ENCODE data around the gene ANTXR2.

Gene ANTXR2

DNA sequence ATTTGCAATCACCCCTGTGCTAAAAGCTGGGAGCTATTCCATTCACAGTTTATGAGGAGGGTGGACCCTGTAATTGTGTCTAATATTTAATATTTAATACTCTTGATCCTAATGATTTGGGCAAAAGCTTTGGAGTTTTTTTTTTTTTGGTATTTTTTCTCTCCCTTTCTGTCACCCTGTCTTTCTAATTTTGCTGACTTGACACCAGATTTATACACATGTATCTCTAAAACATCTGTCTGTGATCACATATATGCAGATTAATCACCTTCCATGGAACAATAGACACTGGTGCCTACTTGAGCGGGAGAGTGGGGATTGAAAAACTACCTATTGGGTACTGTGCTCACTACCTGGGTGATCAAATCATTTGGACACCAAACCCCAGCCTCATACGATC lies 18.7 kb upstream of the ANTXR2 start:
- DNase-seq, result no peak

DNA sequence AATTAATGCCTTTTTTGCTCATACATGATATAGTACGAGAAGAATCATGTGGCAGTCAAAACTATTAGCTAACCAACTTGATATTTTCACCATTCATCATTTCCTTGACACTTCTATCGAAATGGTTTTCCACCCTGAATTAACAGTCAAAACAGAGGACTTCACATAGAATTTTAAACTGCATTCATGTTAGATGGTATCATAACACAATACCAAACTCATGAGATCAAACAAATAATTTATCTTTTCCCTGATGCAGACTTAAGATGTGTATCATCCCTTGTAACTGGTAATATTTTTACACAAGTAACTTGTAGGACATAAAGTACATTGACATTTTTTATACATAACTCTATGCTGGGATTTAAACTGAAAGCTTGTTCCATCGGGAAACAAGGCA lies 18.2 kb upstream of the ANTXR2 start:
- no peak for DNase-seq

DNA sequence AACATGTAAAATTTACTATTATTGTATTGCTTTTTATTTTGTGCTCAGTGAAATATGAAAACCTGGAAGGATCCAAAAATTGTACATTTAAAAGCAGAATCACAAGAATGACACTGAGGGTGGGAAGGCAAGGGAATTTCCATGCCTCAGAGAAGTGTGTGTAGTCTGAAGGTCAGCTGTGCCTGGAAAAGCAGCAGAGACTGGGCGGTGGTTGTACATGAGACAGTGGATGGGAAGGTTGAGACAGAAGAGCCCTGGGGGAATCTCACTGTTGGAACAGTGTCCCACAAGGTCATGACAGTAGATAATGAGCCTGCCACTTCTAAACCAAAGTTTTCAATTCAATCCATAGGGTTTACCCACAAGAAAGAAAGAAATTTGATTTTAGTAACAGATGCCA lies 17.1 kb upstream of the ANTXR2 start:
- DNase-seq, result no peak

DNA sequence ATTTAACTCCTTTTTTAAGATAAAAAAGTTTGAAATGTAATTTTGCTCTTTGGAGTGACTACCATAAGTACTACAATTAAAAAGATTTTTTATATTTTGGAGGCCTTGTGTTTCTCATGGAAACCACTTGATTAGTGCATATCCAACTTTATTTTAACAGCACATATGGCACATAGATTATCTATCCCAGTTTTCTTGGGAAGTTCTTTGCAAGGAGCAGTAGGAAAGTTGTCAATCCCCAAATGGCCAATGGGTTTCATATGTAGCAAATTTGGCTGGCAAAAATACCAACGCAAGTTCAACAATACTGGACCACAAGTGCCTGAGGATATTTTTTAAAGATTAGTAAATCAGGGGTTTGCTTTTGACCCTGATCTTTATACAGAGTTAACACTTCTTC lies 15.4 kb upstream of the ANTXR2 start:
- no peak for DNase-seq

DNA sequence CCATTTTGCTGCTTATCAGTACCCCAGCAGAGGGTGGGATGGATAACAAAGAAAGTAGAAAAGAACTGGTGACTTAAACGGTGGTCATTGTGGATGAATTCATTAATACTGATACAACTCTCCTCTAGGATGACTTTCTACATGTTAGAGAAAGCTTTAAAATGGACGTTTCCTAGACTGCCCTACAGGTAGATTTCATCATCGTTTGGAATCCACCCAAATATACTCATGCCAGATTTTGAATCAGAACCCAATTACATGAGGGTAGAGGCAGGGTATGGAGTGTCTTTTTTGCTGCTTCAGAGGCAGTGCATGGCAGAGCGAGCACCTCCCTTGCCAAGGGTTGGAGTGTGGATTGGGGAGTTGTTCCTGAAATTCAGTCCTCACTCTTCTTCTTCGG lies 13.3 kb upstream of the ANTXR2 start:
- DNase-seq, result no peak

DNA sequence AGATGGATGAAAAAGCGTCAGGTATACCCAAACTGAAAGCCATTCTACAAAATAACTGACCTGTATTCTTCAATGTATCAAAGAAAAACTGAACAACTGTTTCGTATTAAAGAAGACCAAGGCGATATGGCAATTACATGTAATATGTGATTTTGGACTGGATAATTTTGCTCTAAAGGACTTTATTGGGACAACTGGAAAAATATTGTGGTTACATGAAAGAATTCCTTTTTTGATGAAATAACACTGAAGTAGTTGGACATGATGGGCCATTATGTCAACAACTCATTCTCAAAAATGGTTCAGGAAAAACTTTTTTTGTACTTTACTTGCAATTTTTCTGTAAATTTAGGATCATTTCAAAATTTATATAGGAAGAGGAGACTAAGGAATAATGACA lies 12.1 kb upstream of the ANTXR2 start:
- no peak for DNase-seq

DNA sequence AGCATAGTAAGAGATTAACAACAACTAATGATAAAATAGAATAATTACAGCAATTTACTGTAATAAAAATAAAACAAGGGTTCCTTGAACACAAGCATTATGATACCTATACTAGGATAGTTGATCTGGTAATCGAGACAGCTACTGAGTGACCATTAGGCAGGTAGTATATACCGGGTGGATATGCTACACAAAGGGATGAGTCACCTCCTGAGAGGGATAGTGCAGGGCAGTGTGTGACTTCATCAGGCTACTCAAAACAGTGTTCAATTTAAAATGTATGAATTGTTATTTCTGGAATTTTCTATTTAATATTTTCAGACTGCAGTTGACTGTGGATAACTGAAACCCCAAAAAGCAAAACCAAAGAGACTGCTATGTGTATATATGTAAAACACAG lies 9.7 kb upstream of the ANTXR2 start:
- DNase-seq, result no peak

DNA sequence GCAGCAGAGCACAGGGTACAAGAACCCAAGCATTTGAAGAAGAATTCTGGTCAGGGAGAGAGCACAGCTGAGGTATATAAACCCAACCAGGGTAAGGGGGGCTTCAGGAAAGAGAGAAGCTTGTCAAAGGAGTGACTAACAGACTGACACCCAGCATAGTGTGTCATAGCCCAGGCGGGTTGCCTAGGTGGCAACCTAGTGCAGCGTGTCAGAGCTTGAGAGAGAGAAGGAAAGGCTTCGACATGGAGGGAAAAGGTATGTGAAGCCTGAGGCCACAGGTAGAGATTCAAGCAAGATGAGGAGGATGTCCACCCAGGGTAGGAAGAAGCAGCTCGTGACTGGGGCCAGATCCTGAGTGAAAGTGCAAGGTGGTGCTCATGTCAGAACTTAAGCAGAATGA lies 8.5 kb upstream of the ANTXR2 start:
- DNase-seq, result no peak

DNA sequence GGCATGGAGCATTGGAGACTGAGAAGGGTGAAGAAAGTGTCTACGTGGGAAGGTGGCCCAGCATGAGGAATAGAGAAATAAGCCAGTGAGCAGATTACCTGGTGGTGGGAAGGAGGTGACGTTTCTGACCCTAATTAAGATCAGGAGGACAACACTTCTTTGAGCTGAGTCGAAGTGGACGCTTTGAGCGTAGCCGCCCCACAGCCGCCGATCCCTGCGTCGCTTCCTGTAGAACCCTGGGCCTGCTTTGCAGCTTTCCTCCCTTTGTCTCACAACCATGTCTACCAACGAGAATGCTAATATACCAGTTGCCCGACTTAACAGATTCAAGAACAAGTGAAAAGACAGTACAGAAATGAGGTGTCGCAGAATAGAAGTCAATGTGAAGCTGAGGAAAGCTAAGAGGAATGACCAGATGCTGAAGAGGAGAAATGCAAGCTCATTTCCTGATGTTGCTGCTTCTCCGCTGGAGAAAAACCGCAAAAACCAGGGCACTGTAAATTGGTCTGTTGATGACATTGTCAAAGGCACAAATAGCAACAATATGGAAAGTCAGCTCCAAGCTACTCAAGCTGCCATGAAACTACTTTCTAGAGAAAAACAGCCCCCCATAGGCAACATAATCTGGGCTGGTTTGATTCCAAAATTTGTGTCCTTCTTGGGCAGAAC lies 6.4 kb upstream of the ANTXR2 start:
- DNase-seq, result no peak

DNA sequence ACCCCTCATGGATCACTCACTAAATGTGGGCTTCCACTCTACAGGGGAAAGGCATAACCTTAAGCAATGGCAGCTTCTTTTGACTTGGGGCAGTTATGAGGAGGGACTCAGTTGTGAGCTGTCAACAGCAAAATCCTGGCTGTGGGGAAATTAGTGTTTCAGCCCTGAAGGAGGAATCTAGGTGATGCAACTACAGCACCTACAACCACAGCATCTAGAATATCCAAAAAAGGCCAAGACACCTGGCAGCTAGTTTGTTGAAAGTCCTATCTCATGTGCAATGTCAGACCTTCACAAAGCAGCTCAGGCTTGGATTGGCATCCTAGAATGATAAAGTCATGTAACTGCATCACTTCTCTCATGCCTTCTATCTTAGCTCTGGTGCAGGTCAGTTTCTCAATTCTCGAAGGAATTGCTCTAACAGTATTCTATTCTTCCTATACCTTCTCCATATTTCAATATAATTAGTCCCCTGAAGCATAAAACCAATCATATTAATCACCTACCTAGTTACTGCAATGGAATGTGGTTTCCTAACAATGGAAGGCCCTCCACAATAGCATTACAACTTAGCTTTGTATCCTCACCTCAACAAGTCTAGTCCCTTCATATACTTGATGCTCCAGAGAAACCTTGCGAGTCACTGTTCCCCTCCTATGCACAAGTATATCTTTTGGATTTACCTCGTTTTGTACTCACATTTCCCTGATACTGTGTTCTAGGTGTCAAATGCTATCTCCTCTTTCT lies 5.5 kb upstream of the ANTXR2 start:
- DNase-seq, result no peak

DNA sequence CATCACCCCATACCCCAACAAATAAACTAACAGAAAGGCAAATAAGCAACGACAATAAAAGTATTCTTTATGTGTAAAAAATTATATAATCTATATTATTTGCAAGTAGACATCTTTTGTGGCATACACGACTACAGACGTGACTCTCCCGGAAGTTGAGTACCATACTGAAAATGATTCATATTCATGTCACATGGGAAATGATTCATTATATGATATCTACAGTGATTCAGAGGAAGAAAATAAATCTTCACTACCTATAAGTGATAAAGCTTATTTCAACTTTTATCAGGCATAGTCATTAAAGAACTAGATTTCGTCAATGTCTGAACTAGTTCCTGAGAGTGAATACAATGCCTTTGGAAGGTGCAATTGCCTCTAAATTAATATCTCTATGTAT lies 4.6 kb upstream of the ANTXR2 start:
- DNase-seq, result peak; percentile 19

DNA sequence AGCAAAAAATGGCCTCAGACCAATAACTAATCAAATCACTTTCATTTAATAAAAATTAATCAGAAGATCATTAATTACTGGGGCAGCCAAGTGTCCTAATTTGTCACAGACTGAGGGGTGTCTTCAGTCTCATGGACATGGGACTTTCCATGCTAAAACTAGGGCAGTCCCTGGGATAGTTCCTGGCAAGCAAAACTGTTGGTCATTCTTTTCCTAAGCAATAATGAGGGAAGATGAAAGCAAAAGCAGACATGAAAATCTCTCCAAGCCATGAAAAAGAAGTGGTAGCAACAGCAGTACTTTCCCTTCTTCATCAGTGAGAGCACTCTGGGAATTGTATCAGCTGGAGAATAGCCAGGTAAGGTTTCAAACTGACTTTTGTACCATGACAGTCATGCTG lies 3.7 kb upstream of the ANTXR2 start:
- no peak for DNase-seq

DNA sequence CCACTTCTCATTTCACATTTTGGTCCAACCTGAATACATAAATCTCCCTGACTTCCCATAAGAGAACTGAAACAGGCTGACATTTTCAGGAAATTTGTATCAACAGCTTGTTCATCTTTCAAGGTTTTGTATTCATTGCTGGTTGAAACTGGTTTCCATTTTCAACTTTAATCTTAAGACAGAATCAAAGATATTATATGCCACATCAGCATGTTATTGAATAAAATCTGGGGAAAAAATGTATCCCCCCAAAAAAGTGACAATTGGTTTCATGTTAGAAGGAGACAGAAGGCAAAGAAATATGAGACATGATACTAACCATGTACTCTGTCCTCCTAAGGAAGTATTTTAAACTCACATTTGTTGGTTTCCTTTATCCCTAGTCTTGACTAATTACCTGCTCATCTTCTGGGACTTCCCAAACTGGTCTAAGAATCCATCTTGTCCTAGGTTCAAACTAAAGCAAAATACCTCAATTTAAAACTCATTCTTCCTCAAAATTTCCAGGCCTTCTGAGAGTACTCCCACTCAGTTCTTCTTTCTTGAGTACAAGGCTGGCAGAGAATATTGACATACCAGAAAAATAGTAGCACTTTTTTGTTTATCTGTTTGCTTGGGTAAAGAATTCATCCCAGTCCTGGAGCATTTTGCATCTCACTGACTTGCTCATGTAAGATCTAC lies 3.1 kb upstream of the ANTXR2 start:
- no peak for DNase-seq

DNA sequence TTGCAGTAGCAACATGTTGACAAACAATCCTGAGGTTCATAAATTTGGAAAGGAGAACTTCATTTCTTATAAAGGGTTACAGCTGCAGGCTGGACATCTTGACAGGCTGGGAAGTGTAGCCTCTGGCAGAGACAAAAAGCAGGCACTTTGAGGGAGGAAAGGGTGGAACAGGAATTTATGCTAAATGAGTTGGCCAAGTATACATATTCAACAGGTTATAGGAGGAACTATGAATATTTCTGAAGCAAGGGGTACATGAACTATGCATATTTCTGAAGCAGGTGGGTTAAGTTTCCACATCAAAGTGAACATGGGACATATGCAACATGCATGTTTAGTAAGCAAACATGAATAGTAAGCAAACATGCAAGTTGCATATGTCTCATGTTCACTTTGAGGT lies 1.6 kb upstream of the ANTXR2 start:
- no peak for DNase-seq

DNA sequence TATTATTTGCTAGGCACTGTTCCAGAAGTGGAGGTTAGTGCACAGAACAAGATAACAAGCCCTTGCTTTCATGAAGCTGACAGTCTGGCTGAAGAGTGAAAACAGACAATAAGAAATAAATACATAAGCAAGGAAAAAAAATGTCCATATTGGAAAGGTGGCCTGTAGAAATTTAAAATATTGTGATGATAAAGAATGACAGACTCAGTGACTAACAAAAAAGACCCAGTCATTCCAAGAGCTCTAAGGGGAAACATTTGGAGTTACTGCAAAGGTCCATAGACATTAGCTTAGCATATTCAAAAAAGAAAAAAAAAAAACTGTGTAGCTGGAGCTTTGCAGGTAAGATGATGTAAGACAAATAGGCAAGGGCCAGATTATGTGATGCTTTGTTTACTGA lies 1.0 kb upstream of the ANTXR2 start:
- no peak for DNase-seq

DNA sequence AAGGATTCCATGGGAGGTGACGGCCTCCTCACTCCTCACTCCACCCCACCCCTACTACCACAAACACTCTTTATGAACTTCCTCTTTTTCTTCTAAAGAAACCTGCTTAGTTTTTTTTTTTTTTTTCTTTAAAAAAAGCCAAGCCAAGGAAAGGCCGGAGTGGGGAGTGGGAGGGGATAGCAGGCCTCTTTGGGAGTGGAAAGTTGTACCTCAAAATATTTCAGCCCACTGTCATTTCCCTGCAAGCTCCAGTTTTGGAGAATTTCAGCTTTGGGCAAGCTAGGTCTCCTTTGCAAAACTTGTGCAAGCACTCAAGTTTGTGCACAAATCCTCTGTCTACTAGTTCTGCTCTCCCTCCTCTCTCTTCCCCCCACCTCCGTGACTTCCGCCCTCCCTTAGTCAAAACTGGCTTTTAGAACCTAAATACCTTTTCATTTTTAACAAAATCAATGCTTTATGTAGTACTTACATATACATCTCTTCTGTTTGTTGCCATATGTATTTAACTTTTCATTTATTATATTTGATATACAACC lies 512 bp upstream of the ANTXR2 start:
- peak; percentile 25 for DNase-seq

DNA sequence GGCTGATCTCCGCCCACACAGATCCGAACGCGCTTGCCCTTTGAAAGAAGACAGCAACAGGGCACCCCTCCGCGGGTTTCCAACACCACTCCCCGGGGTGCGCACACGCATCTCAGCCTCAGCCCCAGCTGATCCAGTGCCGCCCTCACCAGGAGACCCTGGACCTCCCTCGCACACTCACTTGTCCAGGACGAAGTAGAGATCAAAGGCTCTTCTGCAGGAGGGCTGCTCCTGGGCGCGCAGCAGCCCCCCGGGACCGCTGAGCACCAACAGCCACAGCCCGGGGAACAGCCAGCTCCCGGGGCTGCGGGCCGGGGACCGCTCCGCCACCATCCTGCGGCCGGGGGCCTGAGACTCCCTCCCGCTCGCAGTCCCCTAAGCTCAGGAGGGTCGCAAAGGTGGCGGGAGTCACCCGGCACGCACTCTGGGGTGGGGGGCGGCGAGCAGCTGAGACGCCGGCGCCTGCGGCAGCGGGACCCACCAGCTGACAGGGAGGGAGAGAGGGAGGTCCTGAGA lies 743 bp downstream of the ANTXR2 start:
- peak; percentile 64 for DNase-seq

DNA sequence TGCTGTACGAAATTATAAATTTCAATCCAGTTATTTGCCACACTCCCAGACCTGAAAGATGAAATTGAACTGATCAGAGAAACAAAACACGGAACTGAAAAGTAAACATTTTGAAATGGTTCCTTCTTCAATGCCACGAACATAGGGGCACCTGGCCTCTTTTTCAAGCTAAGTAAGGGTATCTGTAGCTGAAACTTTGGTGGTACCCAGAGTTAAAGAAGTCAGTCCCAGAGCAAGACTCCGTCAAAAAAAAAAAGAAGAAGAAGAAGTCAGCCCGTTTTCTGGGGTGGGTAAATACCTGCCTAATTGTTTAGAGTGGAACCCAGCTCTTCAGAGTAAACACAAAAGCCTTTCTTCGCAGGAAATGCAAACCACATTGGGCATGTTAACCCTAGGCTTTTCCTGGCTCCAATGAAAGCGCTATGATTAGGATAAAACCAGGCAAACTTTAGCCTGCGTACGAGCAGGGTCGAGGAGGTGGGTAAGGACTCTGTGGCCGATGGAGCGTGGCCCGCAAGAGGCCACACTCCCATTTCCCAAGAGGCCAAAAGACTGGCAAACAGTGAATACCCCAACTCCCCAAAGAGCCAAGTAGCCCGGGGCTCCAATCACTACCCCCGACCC lies 1.3 kb downstream of the ANTXR2 start:
- no peak for DNase-seq

DNA sequence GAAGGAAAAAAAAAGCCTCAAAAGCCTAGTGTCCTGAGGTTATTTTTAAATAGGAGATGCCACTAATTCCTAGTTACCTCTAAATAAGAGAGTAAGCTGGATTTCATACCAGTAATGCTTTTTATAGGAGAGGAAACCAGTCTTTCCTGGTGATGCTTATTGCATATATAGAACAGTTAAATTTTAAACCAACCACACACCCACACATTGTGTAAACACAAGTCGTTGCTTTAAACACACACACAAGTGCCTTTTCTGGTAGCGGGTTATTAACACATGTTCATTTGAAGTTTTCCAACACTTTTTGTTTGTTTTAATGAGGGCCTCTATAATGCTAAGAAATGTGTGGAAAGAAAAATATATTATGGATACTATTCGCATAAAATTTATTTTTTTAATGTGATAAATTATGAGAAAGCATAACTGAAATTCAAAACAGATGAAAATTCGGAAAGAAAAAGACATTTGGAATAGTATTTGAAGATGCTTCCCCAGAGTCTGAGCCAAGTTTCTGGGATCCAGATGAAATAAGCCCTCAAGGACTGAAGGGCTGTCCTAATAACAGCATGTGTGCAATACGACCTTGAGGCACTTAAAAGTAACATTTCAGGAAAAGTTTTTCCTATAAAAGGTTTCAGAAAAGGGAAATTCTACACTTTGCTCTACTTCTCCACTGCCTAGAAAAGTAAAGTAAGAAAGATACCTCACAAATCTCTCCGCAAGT lies 2.0 kb downstream of the ANTXR2 start:
- DNase-seq, result no peak

DNA sequence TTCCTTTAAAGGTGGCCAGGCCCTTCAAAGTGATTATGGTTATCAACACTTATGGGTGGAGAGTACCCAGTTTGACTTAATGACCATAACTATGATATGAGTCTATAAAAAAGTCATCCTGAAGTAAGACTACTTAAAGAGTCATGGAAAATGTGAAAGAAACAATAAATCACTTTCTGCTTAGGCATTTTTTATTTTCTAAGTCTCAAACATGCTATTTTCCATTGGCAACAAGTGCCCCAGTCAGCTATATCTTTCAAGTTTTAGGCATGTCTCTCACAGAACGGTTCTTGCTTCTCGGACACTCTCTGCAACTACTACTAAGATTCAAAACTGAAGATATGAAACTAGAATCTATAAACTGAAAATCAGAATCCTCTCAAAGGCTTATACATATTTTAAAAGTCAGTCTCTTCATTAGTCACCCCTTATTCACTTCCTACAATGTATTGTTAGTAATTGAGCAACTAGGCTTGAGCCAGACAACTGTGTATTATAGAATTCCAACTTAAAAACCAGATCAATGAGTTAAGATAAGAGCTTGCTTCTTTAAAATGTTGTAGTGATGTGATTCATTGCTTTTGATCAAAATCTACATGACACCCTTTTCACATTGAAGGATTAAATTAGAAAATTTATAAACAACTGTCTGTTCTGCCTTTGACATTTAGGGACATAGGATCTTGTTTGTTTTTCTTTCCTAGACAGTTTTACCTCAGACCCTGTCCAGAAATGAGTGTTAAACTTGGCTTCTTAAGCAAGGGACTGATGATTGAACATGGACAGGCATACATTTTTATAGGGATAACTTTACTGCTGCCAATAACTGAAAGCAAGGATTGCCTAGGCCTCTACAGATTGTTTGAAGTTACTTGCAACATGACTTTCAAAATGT lies 2.9 kb downstream of the ANTXR2 start:
- no peak for DNase-seq

DNA sequence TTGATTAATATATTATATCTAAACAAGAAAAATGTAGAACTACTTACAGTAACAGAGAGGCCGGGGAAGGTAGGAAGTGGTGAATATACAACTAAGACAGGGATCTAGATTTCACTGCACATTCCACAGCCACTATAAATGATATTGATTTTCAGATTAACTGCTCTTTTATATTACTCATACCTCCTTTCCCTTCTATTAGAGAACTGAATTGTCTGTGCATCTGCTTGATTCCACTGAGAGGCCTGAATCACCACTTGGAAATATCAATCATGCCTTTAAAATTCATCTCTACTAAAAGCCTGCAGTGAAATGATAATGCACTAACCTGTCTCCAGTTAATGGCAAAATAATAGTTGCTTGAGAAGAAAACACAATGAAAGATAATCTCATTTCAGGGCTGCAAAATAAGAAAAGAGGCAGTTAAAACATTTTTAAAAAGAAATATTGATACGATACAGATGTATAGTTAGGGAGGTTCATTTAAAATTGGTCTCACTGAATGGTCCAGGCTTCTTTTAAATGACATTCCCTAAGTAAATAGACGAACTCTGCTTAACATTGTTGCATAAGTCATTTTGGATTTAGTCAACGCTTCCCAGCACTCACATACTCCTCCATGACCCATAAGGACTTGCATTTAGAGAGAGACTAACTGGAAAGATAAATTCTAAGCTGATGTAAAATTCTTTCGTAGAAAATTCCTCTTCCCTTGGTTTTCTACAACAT lies 3.8 kb downstream of the ANTXR2 start:
- no peak for DNase-seq

Data from activated CD4-positive, alpha-beta T cell treated with anti-CD3 and anti-CD28 coated beads for 48 hours (primary cell).